ENCODE results near the gene KRTAP4-12. TPM values are rescaled to one million over a fixed set of nuclear protein-coding genes. Genes with fewer than 3 reads are reported as not detected.
"Not testable (repeated sequence)": the region's sequence is repeated elsewhere in the genome, so short reads cannot be mapped to it uniquely, and the experiment has no call there.

Gene KRTAP4-12
- not detected for total RNA-seq

DNA sequence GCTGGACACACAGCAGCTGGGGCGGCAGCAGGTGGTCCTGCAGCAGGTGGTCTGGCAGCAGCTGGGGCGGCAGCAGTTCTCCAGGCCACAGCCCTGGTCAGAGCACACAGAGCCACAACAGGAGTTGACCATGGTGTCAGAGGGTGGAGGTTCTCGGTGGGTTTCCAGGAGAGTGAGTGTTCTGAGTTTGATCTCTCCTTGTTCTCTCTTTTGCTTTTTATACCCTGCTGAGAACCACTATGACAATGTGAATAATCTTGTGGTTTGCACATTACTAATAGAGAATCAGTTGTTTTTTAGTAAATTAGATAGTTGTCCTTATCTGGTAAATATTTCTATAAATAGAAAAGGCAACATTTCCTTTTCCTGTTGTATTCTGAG lies at the start of gene KRTAP4-12:
TSS of gene KRTAP4-12 (minus strand) at position 192 of the 381 bp plus-strand sequence. CDS start at position 132, 60 bp downstream.
- H3K27me3 ChIP-seq; H3K4me3 ChIP-seq; H3K4me1 ChIP-seq; intact Hi-C loops (cut with DNase I); DNase-seq (ENCODE audit: extremely low spot score in 2 of 2); H3K27ac ChIP-seq; H3K9me3 ChIP-seq; H3K36me3 ChIP-seq: not testable (repeated sequence)

GRCh38 chr17:41171886-41172285 lies 47.9 kb upstream of the KRTAP4-12 start:
- H3K9me3 ChIP-seq, result no peaks in the 10 kb centered on the region
- no peaks in the 10 kb centered on the region for H3K4me1 ChIP-seq
- no peak overlapping the region for H3K27ac ChIP-seq
- TF ChIP-seq POLR2A (IDR thresholded peaks at IDR 0.05) (no peak), POLR2AphosphoS5 (IDR thresholded peaks at IDR 0.05; ENCODE audit: insufficient read depth in 1 of 2, low read depth in 1 of 2) (no peak)
- TF ChIP-seq, protein P1, sequence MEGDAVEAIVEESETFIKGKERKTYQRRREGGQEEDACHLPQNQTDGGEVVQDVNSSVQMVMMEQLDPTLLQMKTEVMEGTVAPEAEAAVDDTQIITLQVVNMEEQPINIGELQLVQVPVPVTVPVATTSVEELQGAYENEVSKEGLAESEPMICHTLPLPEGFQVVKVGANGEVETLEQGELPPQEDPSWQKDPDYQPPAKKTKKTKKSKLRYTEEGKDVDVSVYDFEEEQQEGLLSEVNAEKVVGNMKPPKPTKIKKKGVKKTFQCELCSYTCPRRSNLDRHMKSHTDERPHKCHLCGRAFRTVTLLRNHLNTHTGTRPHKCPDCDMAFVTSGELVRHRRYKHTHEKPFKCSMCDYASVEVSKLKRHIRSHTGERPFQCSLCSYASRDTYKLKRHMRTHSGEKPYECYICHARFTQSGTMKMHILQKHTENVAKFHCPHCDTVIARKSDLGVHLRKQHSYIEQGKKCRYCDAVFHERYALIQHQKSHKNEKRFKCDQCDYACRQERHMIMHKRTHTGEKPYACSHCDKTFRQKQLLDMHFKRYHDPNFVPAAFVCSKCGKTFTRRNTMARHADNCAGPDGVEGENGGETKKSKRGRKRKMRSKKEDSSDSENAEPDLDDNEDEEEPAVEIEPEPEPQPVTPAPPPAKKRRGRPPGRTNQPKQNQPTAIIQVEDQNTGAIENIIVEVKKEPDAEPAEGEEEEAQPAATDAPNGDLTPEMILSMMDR (IDR thresholded peaks at IDR 0.05), result no peak
- intact Hi-C loops (cut with DNase I), result no loop called here
- DNase-seq (ENCODE audit: extremely low spot score in 2 of 2), result no peak
- H3K27me3 ChIP-seq, result no peaks in the 10 kb centered on the region
- no peaks in the 10 kb centered on the region for H3K36me3 ChIP-seq
- no peak overlapping the region for H3K4me3 ChIP-seq

- intact Hi-C loops (cut with DNase I), result no loop called here
- H3K4me3 ChIP-seq, result no peak within 1 kb of the TSS
- TF ChIP-seq POLR2AphosphoS5 (IDR thresholded peaks at IDR 0.05; ENCODE audit: insufficient read depth in 1 of 2, low read depth in 1 of 2) (no peak), POLR2A (IDR thresholded peaks at IDR 0.05) (no peak)
- TF ChIP-seq, protein P1 (IDR thresholded peaks at IDR 0.05), result no peak
- H3K27me3 ChIP-seq, result no peaks in the 10 kb centered on the region
- DNase-seq (ENCODE audit: extremely low spot score in 2 of 2), result no peak
- H3K4me1 ChIP-seq, result no peaks in the 10 kb centered on the region
- no peaks in the 10 kb centered on the region for H3K36me3 ChIP-seq
- H3K9me3 ChIP-seq, result no peaks in the 10 kb centered on the region
- no peak within 1 kb of the TSS for H3K27ac ChIP-seq
Measured at GRCh38 chr17:41168121-41168520, 44.1 kb upstream of the KRTAP4-12 start, which contains the start of gene KRTAP4-3. Gene KRTAP4-3, minus strand, starts transcription at chr17:41168221. Its CDS starts 49 bp downstream, at chr17:41168172.

- Histone ChIP-seq H3K4me3 (no peak overlapping the region), H3K4me1 (no peaks in the 10 kb centered on the region), H3K27ac (no peak overlapping the region), H3K36me3 (no peaks in the 10 kb centered on the region), H3K9me3 (no peaks in the 10 kb centered on the region), H3K27me3 (no peaks in the 10 kb centered on the region)
- TF ChIP-seq POLR2A (IDR thresholded peaks at IDR 0.05) (no peak), POLR2AphosphoS5 (IDR thresholded peaks at IDR 0.05; ENCODE audit: insufficient read depth in 1 of 2, low read depth in 1 of 2) (no peak)
- TF ChIP-seq, protein P1 (IDR thresholded peaks at IDR 0.05), result no peak
- intact Hi-C loops (cut with DNase I), result no loop called here
- DNase-seq (ENCODE audit: extremely low spot score in 2 of 2), result no peak
Measured at GRCh38 chr17:41167561-41167960, 43.6 kb upstream of the KRTAP4-12 start.

GRCh38 chr17:41163828-41164227 lies 39.8 kb upstream of the KRTAP4-12 start:
- no peak overlapping the region for H3K27ac ChIP-seq
- no peak for DNase-seq (ENCODE audit: extremely low spot score in 2 of 2)
- no peaks in the 10 kb centered on the region for H3K36me3 ChIP-seq
- H3K27me3 ChIP-seq, result no peaks in the 10 kb centered on the region
- no peak overlapping the region for H3K4me3 ChIP-seq
- intact Hi-C loops (cut with DNase I), result no loop called here
- H3K9me3 ChIP-seq, result no peaks in the 10 kb centered on the region
- H3K4me1 ChIP-seq, result no peaks in the 10 kb centered on the region
- TF ChIP-seq POLR2A (IDR thresholded peaks at IDR 0.05), result no peak
- TF ChIP-seq, protein P1 (IDR thresholded peaks at IDR 0.05), result no peak
- TF ChIP-seq POLR2AphosphoS5 (IDR thresholded peaks at IDR 0.05; ENCODE audit: insufficient read depth in 1 of 2, low read depth in 1 of 2), result no peak

All from vagina (tissue), 2 donors.